OCI-LY1 (cell line): Measurements from ENCODE around the gene NUP107.

Experiments
- CTCF ChIP-seq: fragments of 200-600 bp; sonication (generic), shearing (Covaris generic); IDR thresholded peaks from 2 replicates; pipeline ENCODE4 v1.5.1; 2017; ENCODE audit warnings: mild to moderate bottlenecking, antibody characterized with exemption, low read length, moderate library complexity, mixed read lengths
- EZH2 ChIP-seq: fragments of 200-600 bp; sonication (generic), shearing (Covaris generic); IDR thresholded peaks from 2 replicates; pipeline ENCODE4 v1.8.0; 2017; ENCODE audit warnings: borderline replicate concordance, mixed run types, mild to moderate bottlenecking, antibody characterized with exemption, low read length, moderate library complexity, mixed read lengths

GRCh38 chr12:68667291-68667690 lies 19.5 kb upstream of the NUP107 start:
- no peak for TF ChIP-seq EZH2
- no peak for TF ChIP-seq CTCF
